ENCODE data around the gene ZFP92. TPM values are rescaled to one million over a fixed set of nuclear protein-coding genes. Genes with fewer than 3 reads are reported as not detected.

ZFP92 gene
- polyA plus RNA-seq, 1 donor = 0.63 TPM

GRCh38 chrX:153441296-153441695 lies 30.0 kb downstream of the ZFP92 start:
- DNase-seq = no peak

GRCh38 chrX:153441981-153442380 lies 30.7 kb downstream of the ZFP92 start:
- DNase-seq = no peak

GRCh38 chrX:153442463-153442862 lies 31.2 kb downstream of the ZFP92 start:
- no peak for DNase-seq

GRCh38 chrX:153443476-153444332 lies 32.4 kb downstream of the ZFP92 start:
- no peak for DNase-seq

GRCh38 chrX:153444333-153445011 lies 33.2 kb downstream of the ZFP92 start:
- DNase-seq = no peak

GRCh38 chrX:153445106-153445855 lies 34.0 kb downstream of the ZFP92 start:
- no peak for DNase-seq

- no peak for DNase-seq
Measured at GRCh38 chrX:153445856-153446635, 34.8 kb downstream of the ZFP92 start, which contains the start of gene TREX2. TSS of gene TREX2 (minus strand) at chrX:153446056. CDS start at chrX:153445430, 626 bp downstream.

GRCh38 chrX:153446636-153446936 lies 35.3 kb downstream of the ZFP92 start:
- no peak for DNase-seq

GRCh38 chrX:153446950-153447580 lies 35.8 kb downstream of the ZFP92 start:
- no peak for DNase-seq

GRCh38 chrX:153447581-153447960 lies 36.3 kb downstream of the ZFP92 start:
- no peak for DNase-seq

- DNase-seq = no peak
Measured at GRCh38 chrX:153448556-153449367, 37.5 kb downstream of the ZFP92 start.

GRCh38 chrX:153449368-153450113 lies 38.3 kb downstream of the ZFP92 start:
- no peak for DNase-seq

- no peak for DNase-seq
Measured at GRCh38 chrX:153450114-153450948, 39.1 kb downstream of the ZFP92 start.

- DNase-seq = no peak
Measured at GRCh38 chrX:153450949-153451277, 39.6 kb downstream of the ZFP92 start.

- DNase-seq = no peak
Measured at GRCh38 chrX:153454901-153455550, 43.8 kb downstream of the ZFP92 start.

- DNase-seq = no peak
Measured at GRCh38 chrX:153455571-153455970, 44.3 kb downstream of the ZFP92 start.

- no peak for DNase-seq
Measured at GRCh38 chrX:153456161-153456560, 44.9 kb downstream of the ZFP92 start.

GRCh38 chrX:153456704-153457103 lies 45.4 kb downstream of the ZFP92 start:
- no peak for DNase-seq
